MM.1S (cell line): ENCODE results near the gene LRRC75A.

Experiments used
- DNase-seq: peaks from one replicate; pipeline ENCODE4 v3.0.0-alpha.2; 2015
- H2AFZ ChIP-seq: fragments of 300-600 bp; sonication (generic); 2 replicates; pipeline ENCODE4 v1.6.0; 2016; ENCODE audit warnings: antibody characterized with exemption, low read length
- H3F3A ChIP-seq: fragments of 300-600 bp; sonication (generic); 2 replicates; pipeline ENCODE4 v1.6.1; 2016; ENCODE audit warnings: mild to moderate bottlenecking, antibody characterized with exemption, low read length, moderate library complexity, mixed read lengths; ENCODE audit not compliant: insufficient read depth
- H3K27ac ChIP-seq: fragments of 300-600 bp; sonication (generic); 2 replicates; pipeline ENCODE4 v1.5.1; 2016; ENCODE audit warnings: mild to moderate bottlenecking, low read length
- H3K27me3 ChIP-seq: fragments of 300-600 bp; sonication (generic); replicated peaks from 2 replicates; pipeline ENCODE4 v1.6.0; 2016; ENCODE audit warnings: low read length; ENCODE audit not compliant: insufficient read depth
- H3K36me3 ChIP-seq: fragments of 300-600 bp; sonication (generic); replicated peaks from 2 replicates; pipeline ENCODE4 v1.6.1; 2016; ENCODE audit warnings: mild to moderate bottlenecking, low read length, mixed read lengths; ENCODE audit not compliant: insufficient read depth
- H3K4me1 ChIP-seq: fragments of 300-600 bp; sonication (generic); 2 replicates; pipeline ENCODE4 v1.6.1; 2016; ENCODE audit warnings: low read length, mixed read lengths
- H3K4me2 ChIP-seq: fragments of 300-600 bp; sonication (generic); 2 replicates; pipeline ENCODE4 v1.6.0; 2016; ENCODE audit warnings: low read depth, low read length
- H3K4me3 ChIP-seq: fragments of 300-600 bp; sonication (generic); 2 replicates; pipeline ENCODE4 v1.5.1; 2016; ENCODE audit warnings: low read length, mixed read lengths
- H3K79me2 ChIP-seq: fragments of 300-600 bp; sonication (generic); 2 replicates; pipeline ENCODE4 v1.6.1; 2016; ENCODE audit warnings: mixed run types, low read length, mixed read lengths
- H3K9ac ChIP-seq: fragments of 300-600 bp; sonication (generic); 2 replicates; pipeline ENCODE4 v1.6.1; 2016; ENCODE audit warnings: low read length, mixed read lengths
- H3K9me2 ChIP-seq: fragments of 300-600 bp; sonication (generic); replicated peaks from 2 replicates; pipeline ENCODE4 v1.6.1; 2016; ENCODE audit warnings: mild to moderate bottlenecking, low read length, mixed read lengths; ENCODE audit not compliant: insufficient read depth
- H3K9me3 ChIP-seq: fragments of 300-600 bp; sonication (generic); replicated peaks from 2 replicates; pipeline ENCODE4 v1.6.1; 2016; ENCODE audit warnings: mild to moderate bottlenecking, low read length, mixed read lengths; ENCODE audit not compliant: insufficient read depth
- H4K20me1 ChIP-seq: fragments of 300-600 bp; sonication (generic); 2 replicates; pipeline ENCODE4 v1.6.1; 2016; ENCODE audit warnings: mild to moderate bottlenecking, low read length, moderate library complexity, mixed read lengths; ENCODE audit not compliant: insufficient read depth
- EZH2 ChIP-seq: fragments of 300-600 bp; sonication (generic); optimal IDR thresholded peaks from 2 replicates; pipeline ENCODE3; 2017; ENCODE audit warnings: low read depth, mild to moderate bottlenecking, antibody characterized with exemption, low read length, mixed read lengths
- EZH2phosphoT487 ChIP-seq: fragments of 300-600 bp; sonication (generic); IDR thresholded peaks from 2 replicates; pipeline ENCODE4 v1.6.1; 2018; ENCODE audit warnings: antibody characterized with exemption, low read length
- TF ChIP-seq, protein P1 (sequence below): fragments of 300-600 bp; sonication (generic); IDR thresholded peaks from 2 replicates; pipeline ENCODE4 v1.5.1; 2016; ENCODE audit warnings: antibody characterized with exemption, low read length, mixed read lengths

LRRC75A gene

DNA sequence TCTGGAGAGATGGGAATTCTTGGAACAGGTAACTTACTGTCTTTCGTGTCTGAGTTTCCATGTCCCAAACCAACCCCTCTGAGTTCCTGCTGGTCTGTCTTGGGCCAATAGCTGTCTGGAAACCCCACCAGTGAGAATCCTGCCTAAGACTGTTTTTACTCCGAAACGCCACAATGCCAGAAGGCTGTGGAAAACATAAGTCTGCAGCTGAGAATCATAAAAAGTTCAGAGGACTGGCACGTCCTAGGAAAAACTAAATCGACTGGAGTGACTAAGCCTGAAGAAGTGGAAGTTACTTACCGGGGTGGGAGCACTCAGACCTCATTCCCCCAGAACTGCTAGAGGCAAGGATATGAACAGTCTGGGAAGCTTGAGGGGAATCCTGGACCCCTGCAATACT lies 13.3 kb downstream of the LRRC75A start:
- no peaks in the 10 kb centered on the region for H3K79me2 ChIP-seq
- H3K9me3 ChIP-seq, result no peaks in the 10 kb centered on the region
- H3K4me1 ChIP-seq, result no peaks in the 10 kb centered on the region
- H3K9me2 ChIP-seq, result no peaks in the 10 kb centered on the region
- H4K20me1 ChIP-seq, result no peaks in the 10 kb centered on the region
- H3K27ac ChIP-seq, result no peak overlapping the region
- no peak overlapping the region for H3K9ac ChIP-seq
- no peaks in the 10 kb centered on the region for H3F3A ChIP-seq
- H2AFZ ChIP-seq, result no peak overlapping the region
- no peaks in the 10 kb centered on the region for H3K27me3 ChIP-seq
- no peaks in the 10 kb centered on the region for H3K36me3 ChIP-seq
- no peak overlapping the region for H3K4me3 ChIP-seq
- H3K4me2 ChIP-seq, result no peak overlapping the region
- no peak for DNase-seq
- no peak for TF ChIP-seq EZH2phosphoT487
- TF ChIP-seq, protein P1, sequence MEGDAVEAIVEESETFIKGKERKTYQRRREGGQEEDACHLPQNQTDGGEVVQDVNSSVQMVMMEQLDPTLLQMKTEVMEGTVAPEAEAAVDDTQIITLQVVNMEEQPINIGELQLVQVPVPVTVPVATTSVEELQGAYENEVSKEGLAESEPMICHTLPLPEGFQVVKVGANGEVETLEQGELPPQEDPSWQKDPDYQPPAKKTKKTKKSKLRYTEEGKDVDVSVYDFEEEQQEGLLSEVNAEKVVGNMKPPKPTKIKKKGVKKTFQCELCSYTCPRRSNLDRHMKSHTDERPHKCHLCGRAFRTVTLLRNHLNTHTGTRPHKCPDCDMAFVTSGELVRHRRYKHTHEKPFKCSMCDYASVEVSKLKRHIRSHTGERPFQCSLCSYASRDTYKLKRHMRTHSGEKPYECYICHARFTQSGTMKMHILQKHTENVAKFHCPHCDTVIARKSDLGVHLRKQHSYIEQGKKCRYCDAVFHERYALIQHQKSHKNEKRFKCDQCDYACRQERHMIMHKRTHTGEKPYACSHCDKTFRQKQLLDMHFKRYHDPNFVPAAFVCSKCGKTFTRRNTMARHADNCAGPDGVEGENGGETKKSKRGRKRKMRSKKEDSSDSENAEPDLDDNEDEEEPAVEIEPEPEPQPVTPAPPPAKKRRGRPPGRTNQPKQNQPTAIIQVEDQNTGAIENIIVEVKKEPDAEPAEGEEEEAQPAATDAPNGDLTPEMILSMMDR, result no peak
- TF ChIP-seq EZH2, result no peak

DNA sequence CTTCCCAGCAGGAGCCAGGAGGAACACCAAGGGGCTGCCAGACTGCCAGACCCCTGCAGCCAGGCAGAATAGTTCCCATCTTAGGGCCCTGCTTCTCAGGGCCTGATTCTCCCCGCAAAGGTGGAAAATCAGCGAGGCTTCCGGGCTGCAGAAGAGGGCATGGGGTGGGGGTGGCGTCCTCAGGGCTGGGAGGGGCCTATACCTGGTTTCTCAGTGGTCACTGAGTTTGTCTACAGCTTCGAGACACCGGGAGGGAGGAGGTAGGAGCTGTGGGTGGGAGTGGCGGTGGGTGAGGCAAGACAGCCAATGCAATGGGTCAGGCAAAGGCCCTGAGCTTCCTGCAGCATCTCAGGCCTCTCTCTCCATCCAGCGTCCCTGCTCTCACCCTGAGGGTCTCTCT lies 14.3 kb downstream of the LRRC75A start:
- no peaks in the 10 kb centered on the region for H3K36me3 ChIP-seq
- H2AFZ ChIP-seq, result no peak overlapping the region
- no peaks in the 10 kb centered on the region for H3K9me3 ChIP-seq
- no peaks in the 10 kb centered on the region for H3K27me3 ChIP-seq
- DNase-seq, result no peak
- TF ChIP-seq EZH2, result no peak
- TF ChIP-seq, protein P1, result no peak
- TF ChIP-seq EZH2phosphoT487, result no peak
- H3K27ac ChIP-seq, result no peak overlapping the region
- H4K20me1 ChIP-seq, result no peaks in the 10 kb centered on the region
- H3K79me2 ChIP-seq, result no peaks in the 10 kb centered on the region
- no peaks in the 10 kb centered on the region for H3K4me1 ChIP-seq
- no peak overlapping the region for H3K4me2 ChIP-seq
- no peaks in the 10 kb centered on the region for H3F3A ChIP-seq
- no peaks in the 10 kb centered on the region for H3K9me2 ChIP-seq
- no peak overlapping the region for H3K9ac ChIP-seq
- no peak overlapping the region for H3K4me3 ChIP-seq

DNA sequence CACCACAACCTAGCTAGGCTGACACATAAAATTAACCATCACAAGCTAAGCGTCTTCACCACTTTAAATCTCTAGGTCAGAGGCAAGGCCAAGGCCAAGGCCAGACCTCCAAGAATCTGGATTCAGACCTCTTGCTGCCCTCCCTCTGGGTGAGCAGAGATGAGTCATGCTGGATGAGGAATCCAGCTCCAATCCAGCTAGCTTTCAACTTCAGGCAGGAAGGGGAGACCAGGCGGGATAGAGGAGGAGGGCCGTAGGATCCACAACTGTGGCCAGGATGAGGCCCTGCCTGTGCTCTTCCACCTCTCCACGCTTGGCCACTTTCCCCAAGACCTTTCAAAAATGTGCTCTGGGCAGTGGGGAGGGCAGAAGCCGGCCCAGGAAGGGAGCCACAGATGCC lies 14.7 kb downstream of the LRRC75A start:
- Histone ChIP-seq H3K4me1 (no peaks in the 10 kb centered on the region), H4K20me1 (no peaks in the 10 kb centered on the region), H3K9ac (no peak overlapping the region), H3K4me3 (no peak overlapping the region), H3K4me2 (no peak overlapping the region), H3K79me2 (no peaks in the 10 kb centered on the region), H3K9me3 (no peaks in the 10 kb centered on the region), H3F3A (no peaks in the 10 kb centered on the region), H2AFZ (no peak overlapping the region), H3K27ac (no peak overlapping the region), H3K36me3 (no peaks in the 10 kb centered on the region), H3K9me2 (no peaks in the 10 kb centered on the region), H3K27me3 (no peaks in the 10 kb centered on the region)
- no peak for TF ChIP-seq EZH2
- TF ChIP-seq, protein P1, result no peak
- no peak for TF ChIP-seq EZH2phosphoT487
- no peak for DNase-seq
